ENCODE results near the gene CTRL.
A peak's percentile ranks its signal among the peaks of the same experiment; 100 is the strongest.

The CTRL gene

GRCh38 chr16:67943619-67944504, 12.2 kb upstream of the CTRL start, which contains the start of gene LCAT:
Gene LCAT (minus strand): TSS chr16:67944120. CDS start chr16:67944101, 19 bp downstream.
- no peak for TF ChIP-seq CTCF (IDR thresholded peaks at IDR 0.05; ENCODE audit: extremely low read depth, missing control alignments)
- DNase-seq (ENCODE audit: low spot score) = no peak

- TF ChIP-seq CTCF (IDR thresholded peaks at IDR 0.05; ENCODE audit: extremely low read depth, missing control alignments) = no peak
These were observed 11.6 kb upstream of the CTRL start for GRCh38 chr16:67943256-67943618.

GRCh38 chr16:67942510-67943255, 11.0 kb upstream of the CTRL start:
- no peak for TF ChIP-seq CTCF (IDR thresholded peaks at IDR 0.05; ENCODE audit: extremely low read depth, missing control alignments)
- DNase-seq (ENCODE audit: low spot score) = no peak

More at GRCh38 chr16:67943256-67943618, 11.6 kb upstream of the CTRL start:
- no peak for DNase-seq (ENCODE audit: low spot score)

GRCh38 chr16:67942200-67942509, 10.5 kb upstream of the CTRL start:
- peak; percentile 78 for DNase-seq (ENCODE audit: low spot score)

GRCh38 chr16:67941469-67942199, 10.0 kb upstream of the CTRL start:
- TF ChIP-seq CTCF (IDR thresholded peaks at IDR 0.05; ENCODE audit: extremely low read depth, missing control alignments) = no peak
- no peak for DNase-seq (ENCODE audit: low spot score)

More at GRCh38 chr16:67942200-67942509, 10.5 kb upstream of the CTRL start:
- peak; percentile 78 for TF ChIP-seq CTCF (IDR thresholded peaks at IDR 0.05; ENCODE audit: extremely low read depth, missing control alignments)

- TF ChIP-seq CTCF (IDR thresholded peaks at IDR 0.05; ENCODE audit: extremely low read depth, missing control alignments) = no peak
- no peak for DNase-seq (ENCODE audit: low spot score)
These were observed 8.9 kb upstream of the CTRL start for GRCh38 chr16:67940446-67941089.
